Right lobe of liver (tissue), 6 donors: Measurements from ENCODE around the gene ENTPD1. TPM values are rescaled to one million over a fixed set of nuclear protein-coding genes. Genes with fewer than 3 reads are reported as not detected.

Experiments
- ATAC-seq, 4 donors: fragments of 200-7000 bp; cut with Tn5 transposase; one replicate each; pipeline ENCODE4 v1.9.1; 2020; ENCODE audit warnings: mild to moderate bottlenecking in 4 of 4, moderate library complexity in 4 of 4
- DNase-seq, 3 donors: peaks; one replicate each; pipeline ENCODE4 v3.0.0-alpha.2; 2020
- H3K27ac ChIP-seq, 3 donors: fragments of 200-600 bp; one replicate each; pipeline ENCODE4 v1.8.0; 2022
- H3K27me3 ChIP-seq, 2 donors: fragments of 200-600 bp; one replicate each; pipeline ENCODE4 v1.8.0; 2022
- H3K36me3 ChIP-seq, 4 donors: fragments of 200-600 bp; sonication (generic) in 1 of 4; one replicate each; pipeline versions ENCODE4 v1.5.1 to v1.8.0; 2017 to 2022; ENCODE audit warnings: control low read depth in 1 of 4
- H3K4me1 ChIP-seq, 4 donors: fragments of 200-600 bp; sonication (generic) in 1 of 4; one replicate each; pipeline versions ENCODE4 v1.5.1 to v1.8.0; 2017 to 2022; ENCODE audit warnings: control low read depth in 1 of 4
- H3K4me3 ChIP-seq, 3 donors: fragments of 200-600 bp; one replicate each; pipeline ENCODE4 v1.8.0; 2022
- H3K9me3 ChIP-seq, 4 donors: fragments of 200-600 bp; sonication (generic) in 1 of 4; one replicate each; pipeline versions ENCODE4 v1.5.1 to v1.8.0; 2017 to 2022; ENCODE audit warnings: control low read depth in 1 of 4
- POLR2A ChIP-seq: fragments of 450-650 bp; IDR thresholded peaks from one replicate; pipeline ENCODE4 v1.6.1; 2017; ENCODE audit warnings: antibody characterized with exemption, mild to moderate bottlenecking
- WGBS: methylation state at CpG from one replicate; pipeline ENCODE4 v1.1.6; 2018; ENCODE audit warnings: low coverage, low lambda C conversion rate; ENCODE audit not compliant: insufficient coverage; ENCODE audit errors: missing lambda C conversion rate; 5-methylcytosine and 5-hydroxymethylcytosine counted together
- intact Hi-C, 2 donors: fragments of 100-400 bp; cut with DNase I; formaldehyde crosslinking; loops; one replicate each; pipeline versions ENCODE4 v1.11.2 to v1.14.1; 2022
- total RNA-seq, 6 experiments: library from RNA; depleted of rRNA in 2 of 6; stranded (reverse); fragments of >200 nt in 2 of 6; fragmentation: NEBNext Ultra II Directional in 3 of 6; extraction: Animal tissue kit (Norgen Biotek cat#: 25700) in 3 of 6; gene quantifications; one replicate each; pipeline versions ENCODE4 v1.1.0 to v1.2.4, GENCODE V29; 2016 to 2023
- TF ChIP-seq, protein P1 (sequence below), 4 donors: fragments of 200-600 bp in 3 of 4; fragments of 450-650 bp in 1 of 4; IDR thresholded peaks; one replicate each; pipeline versions ENCODE4 v1.5.1 to v1.8.0; 2016 to 2022; ENCODE audit warnings: antibody characterized with exemption in 4 of 4, mild to moderate bottlenecking in 2 of 4
- donor health status: DM: no; HTN: yes; CAD: no.
- donor health status: DM: no; HTN: no; CAD: no.
- donor health status: DM: no; HTN: no; CAD: no.
- donor health status: DM: no; HTN: yes; CAD: no.
- donor health status: DM: no; HTN: yes; CAD: no.

The ENTPD1 gene
- total RNA-seq, 6 experiments from 2014 or later, result 1.8 to 4.7 (median 3.6) TPM

DNA sequence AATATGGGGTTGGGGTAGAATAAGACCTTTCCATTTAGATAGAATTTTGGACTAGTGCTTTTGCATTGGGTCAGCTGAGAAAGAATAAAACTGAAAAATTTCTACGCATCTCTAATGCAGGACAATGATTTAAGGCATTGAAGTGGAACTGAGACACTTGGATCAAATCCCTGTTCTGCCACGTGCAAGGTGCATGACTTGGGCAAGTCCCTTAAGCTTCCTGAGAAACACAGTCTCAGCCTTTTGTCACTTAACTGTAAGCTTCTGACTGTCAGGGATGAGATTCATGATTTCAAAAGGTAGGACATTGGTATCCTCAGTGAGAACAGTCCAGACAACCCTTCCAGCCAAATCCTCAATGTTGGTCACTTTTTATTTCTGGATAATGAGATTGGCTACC lies 59.2 kb downstream of the ENTPD1 start:
- Histone ChIP-seq H3K27ac (no peak overlapping the region), H3K36me3 (no peaks in the 10 kb centered on the region), H3K9me3 (no peaks in the 10 kb centered on the region), H3K4me3 (no peak overlapping the region), H3K27me3 (no peaks in the 10 kb centered on the region), H3K4me1 (no peaks in the 10 kb centered on the region)
- DNase-seq (no peak), ATAC-seq (no peak)
- 67% methylated on average over 1 of the region's 2 CpGs for WGBS
- intact Hi-C loops, result no loop called here
- TF ChIP-seq, protein P1, sequence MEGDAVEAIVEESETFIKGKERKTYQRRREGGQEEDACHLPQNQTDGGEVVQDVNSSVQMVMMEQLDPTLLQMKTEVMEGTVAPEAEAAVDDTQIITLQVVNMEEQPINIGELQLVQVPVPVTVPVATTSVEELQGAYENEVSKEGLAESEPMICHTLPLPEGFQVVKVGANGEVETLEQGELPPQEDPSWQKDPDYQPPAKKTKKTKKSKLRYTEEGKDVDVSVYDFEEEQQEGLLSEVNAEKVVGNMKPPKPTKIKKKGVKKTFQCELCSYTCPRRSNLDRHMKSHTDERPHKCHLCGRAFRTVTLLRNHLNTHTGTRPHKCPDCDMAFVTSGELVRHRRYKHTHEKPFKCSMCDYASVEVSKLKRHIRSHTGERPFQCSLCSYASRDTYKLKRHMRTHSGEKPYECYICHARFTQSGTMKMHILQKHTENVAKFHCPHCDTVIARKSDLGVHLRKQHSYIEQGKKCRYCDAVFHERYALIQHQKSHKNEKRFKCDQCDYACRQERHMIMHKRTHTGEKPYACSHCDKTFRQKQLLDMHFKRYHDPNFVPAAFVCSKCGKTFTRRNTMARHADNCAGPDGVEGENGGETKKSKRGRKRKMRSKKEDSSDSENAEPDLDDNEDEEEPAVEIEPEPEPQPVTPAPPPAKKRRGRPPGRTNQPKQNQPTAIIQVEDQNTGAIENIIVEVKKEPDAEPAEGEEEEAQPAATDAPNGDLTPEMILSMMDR (IDR thresholded peaks at IDR 0.05), result no peak
- TF ChIP-seq POLR2A, result no peak

DNA sequence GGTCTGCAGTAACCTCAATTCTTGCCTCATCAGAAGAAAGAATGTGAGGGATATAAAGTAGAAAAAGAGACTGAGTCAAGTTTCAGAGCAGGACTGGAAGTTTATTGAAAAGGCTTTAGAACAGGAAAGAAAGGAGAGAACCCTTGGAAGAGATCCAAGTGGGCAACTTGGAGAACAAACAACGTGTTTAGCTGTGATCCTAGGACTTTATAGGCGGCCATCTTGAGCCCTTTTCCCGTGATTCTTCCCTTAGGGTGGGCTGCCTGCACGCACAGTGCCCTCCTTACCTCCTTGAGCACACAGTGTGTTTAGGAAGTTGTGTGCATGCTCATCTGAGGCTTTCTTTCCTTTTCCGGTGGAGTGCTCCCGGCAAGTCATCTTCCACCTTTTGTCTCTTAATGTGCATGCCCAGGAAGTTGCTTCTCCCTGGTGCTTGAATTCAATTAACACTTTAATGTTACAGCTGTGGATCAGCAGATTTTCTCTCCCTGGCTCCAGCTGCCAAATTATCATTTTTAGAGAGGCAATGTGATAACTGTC lies 59.8 kb downstream of the ENTPD1 start:
- intact Hi-C loops, result no loop called here
- no peak overlapping the region for H3K4me3 ChIP-seq
- no peaks in the 10 kb centered on the region for H3K4me1 ChIP-seq
- no peak for ATAC-seq
- no peak for DNase-seq
- no peaks in the 10 kb centered on the region for H3K27me3 ChIP-seq
- TF ChIP-seq, protein P1 (IDR thresholded peaks at IDR 0.05), result no peak
- TF ChIP-seq POLR2A, result no peak
- 50% methylated on average over 5 of the region's 6 CpGs for WGBS
- H3K27ac ChIP-seq, result no peak overlapping the region
- no peaks in the 10 kb centered on the region for H3K9me3 ChIP-seq
- H3K36me3 ChIP-seq, result no peaks in the 10 kb centered on the region

DNA sequence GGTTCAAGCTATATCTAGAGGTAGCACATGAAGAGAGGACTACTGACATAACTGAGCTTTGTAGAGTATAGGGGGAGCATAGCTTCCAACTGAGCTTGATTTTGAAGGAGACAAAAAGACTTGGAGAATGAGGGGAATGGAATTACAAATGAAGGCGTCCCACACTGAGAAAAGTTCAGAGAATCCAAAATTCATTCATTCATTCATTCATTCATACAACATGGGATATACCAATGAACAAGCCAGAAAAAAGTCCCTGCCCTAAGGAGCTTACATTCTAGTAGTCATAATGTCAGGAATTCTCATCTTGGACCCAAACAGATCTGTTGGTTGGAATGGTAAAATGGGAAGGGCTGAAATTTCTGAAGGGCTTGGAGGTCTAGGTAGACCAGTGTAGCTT lies 62.0 kb downstream of the ENTPD1 start:
- TF ChIP-seq, protein P1 (IDR thresholded peaks at IDR 0.05), result no peak
- TF ChIP-seq POLR2A, result no peak
- WGBS, result 67% methylated on average over 1 of the region's 1 CpG
- no peak for ATAC-seq
- no peak overlapping the region for H3K27ac ChIP-seq
- no peaks in the 10 kb centered on the region for H3K4me1 ChIP-seq
- DNase-seq, result no peak
- intact Hi-C loops, result no loop called here
- no peaks in the 10 kb centered on the region for H3K27me3 ChIP-seq
- H3K36me3 ChIP-seq, result no peaks in the 10 kb centered on the region
- no peaks in the 10 kb centered on the region for H3K9me3 ChIP-seq
- no peak overlapping the region for H3K4me3 ChIP-seq

DNA sequence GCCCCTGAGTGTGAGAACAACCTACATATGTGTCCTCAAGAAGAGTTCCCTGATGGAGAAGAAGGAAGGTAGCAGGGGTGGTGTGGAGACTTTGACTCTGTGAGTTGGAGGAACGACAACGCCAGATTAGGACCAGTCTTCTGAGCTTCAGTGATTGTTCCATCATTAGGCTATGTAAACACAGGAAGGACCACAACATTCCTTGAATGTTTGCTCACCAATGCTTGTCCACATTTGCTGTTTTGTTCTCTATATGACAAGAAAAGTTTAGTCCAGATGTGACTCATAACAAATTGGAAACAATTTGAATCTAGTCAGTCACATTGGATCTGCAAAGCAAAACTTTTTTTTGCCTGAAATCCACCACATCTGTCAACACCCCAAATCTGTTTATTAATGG lies 62.7 kb downstream of the ENTPD1 start:
- intact Hi-C loops, result no loop called here
- 24% methylated on average over 2 of the region's 2 CpGs for WGBS
- H3K4me3 ChIP-seq, result no peak overlapping the region
- TF ChIP-seq, protein P1 (IDR thresholded peaks at IDR 0.05), result no peak
- TF ChIP-seq POLR2A, result no peak
- no peaks in the 10 kb centered on the region for H3K36me3 ChIP-seq
- no peaks in the 10 kb centered on the region for H3K9me3 ChIP-seq
- no peak for ATAC-seq
- DNase-seq, result no peak
- no peaks in the 10 kb centered on the region for H3K27me3 ChIP-seq
- no peaks in the 10 kb centered on the region for H3K4me1 ChIP-seq
- H3K27ac ChIP-seq, result no peak overlapping the region
